KOPT-K1 (cell line): ENCODE results near the gene SYCN.

ENCODE experiments used
- H3K27ac ChIP-seq: fragments of 200-600 bp; sonication (generic); 2 replicates; pipeline ENCODE4 v1.5.1; 2016; ENCODE audit warnings: antibody characterized with exemption, mild to moderate bottlenecking, low read depth, low read length; ENCODE audit not compliant: poor library complexity, severe bottlenecking
- H3K36me3 ChIP-seq: fragments of 200-600 bp; sonication (generic); 2 replicates; pipeline ENCODE4 v1.5.1; 2017; ENCODE audit warnings: antibody characterized with exemption, mild to moderate bottlenecking, low read length, moderate library complexity; ENCODE audit not compliant: insufficient read depth
- H3K9me3 ChIP-seq: fragments of 200-600 bp; sonication (generic); 2 replicates; pipeline ENCODE4 v1.5.1; 2017; ENCODE audit warnings: antibody characterized with exemption, low read length, mild to moderate bottlenecking; ENCODE audit not compliant: insufficient read depth, poor library complexity, severe bottlenecking

The SYCN gene

DNA sequence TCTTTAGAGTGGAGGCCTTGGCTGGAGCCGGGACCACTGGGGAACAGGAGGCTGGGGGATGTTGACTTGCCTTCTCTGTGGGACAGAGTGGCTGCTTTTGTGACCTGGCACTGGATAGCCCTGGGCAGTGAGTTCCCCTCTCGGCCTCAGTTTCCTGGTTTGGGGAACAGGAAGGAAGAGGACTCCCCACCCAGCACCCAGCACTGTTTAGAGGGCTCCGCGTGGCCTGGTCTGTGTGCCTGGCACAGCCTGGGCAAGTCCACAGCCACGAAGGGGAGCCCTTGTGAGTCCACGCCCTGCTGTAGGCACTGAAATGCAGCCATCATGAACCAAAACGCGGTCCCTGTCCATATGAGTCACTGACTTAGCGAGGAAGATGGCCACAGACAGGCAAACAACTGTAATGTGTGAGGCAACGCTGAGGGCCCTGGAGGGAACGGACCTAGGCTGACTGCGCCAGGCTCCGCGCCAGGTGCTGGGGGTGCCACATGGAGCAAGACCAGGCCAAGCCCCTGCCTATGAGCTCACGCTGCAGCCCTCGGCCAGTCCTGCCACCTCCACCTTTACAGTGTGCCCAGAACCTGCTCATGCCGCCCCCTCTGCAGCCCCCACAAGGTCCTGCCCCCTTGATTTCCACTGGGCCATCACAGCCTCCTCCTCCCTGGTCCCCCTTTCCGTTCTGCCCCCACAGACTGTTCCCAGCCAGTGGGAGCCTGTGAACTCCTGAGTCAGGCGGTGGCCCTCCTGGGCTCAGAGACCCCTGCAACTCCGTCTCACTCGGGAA is 43.0 kb downstream of the SYCN start:
- H3K36me3 ChIP-seq, result no peaks in the 10 kb centered on the region
- H3K9me3 ChIP-seq, result no peaks in the 10 kb centered on the region
- H3K27ac ChIP-seq, result no peak overlapping the region

DNA sequence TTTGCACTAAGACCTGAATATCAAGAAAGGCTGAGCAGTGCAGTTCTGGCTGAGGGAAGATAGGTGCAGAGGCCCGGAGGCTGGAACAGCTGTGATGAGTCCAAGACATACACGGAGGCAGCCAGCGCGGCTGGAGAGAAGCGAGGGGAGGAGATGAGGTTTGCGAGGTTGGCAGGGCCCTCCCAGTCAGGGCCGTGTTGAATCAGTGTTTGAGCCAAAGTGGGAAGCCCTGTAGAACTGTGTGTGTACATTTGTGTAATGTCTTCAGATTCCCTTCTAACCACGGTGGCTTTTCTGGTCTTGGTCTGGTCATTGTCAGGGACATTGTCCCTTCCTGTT is 43.6 kb downstream of the SYCN start:
- Histone ChIP-seq H3K36me3 (no peaks in the 10 kb centered on the region), H3K27ac (no peak overlapping the region), H3K9me3 (no peaks in the 10 kb centered on the region)

DNA sequence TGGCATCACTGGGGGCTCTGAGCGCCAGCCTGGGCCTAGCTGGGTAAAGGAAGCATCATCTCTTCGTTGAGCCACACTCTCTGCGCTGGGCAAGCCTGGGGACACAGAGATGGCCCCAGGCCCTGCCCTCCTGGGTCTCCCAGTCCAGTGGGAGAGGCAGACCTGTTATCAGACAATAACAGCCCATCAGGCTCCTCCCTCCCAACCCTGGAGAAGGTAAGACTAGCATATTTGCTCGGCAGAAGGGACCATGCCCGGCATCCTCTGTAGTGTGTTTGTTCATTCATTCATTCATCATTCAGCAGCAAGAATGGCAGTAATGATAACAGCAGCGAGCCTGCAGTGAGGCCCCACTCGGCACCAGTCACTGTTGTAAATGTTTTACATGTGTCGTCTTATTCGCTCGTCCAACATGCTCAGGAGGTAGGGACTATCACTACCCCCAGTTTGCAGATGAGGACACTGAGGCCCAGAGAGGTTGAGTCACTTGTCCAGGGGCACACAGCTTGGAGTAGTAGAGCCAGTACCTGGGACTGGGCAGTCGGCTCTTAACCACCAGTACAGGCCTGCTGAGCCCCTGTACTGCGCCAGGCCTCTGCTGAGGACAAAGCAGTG is 45.3 kb downstream of the SYCN start:
- Histone ChIP-seq H3K36me3 (no peaks in the 10 kb centered on the region), H3K9me3 (no peaks in the 10 kb centered on the region), H3K27ac (no peak overlapping the region)

DNA sequence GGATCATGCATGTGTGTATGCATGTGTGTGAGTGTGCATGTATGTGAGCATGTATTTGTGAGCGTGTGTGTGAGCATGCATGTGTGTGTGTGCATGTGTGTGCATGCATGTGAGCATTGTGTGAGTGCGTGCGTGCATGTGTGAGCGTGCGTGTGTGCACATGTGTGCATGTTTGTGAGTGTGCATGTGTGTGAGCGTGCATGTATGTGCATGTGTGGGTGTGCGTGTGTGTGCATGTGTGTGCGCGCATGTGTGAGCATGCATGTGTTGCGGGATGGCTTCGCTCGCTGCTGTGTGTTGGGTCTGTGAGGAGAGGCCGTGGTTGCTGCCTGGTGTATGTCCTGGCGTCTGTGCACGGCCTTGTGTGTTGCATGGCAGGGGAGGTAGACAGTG is 46.1 kb downstream of the SYCN start:
- no peak overlapping the region for H3K27ac ChIP-seq
- H3K36me3 ChIP-seq, result no peaks in the 10 kb centered on the region
- H3K9me3 ChIP-seq, result no peaks in the 10 kb centered on the region

DNA sequence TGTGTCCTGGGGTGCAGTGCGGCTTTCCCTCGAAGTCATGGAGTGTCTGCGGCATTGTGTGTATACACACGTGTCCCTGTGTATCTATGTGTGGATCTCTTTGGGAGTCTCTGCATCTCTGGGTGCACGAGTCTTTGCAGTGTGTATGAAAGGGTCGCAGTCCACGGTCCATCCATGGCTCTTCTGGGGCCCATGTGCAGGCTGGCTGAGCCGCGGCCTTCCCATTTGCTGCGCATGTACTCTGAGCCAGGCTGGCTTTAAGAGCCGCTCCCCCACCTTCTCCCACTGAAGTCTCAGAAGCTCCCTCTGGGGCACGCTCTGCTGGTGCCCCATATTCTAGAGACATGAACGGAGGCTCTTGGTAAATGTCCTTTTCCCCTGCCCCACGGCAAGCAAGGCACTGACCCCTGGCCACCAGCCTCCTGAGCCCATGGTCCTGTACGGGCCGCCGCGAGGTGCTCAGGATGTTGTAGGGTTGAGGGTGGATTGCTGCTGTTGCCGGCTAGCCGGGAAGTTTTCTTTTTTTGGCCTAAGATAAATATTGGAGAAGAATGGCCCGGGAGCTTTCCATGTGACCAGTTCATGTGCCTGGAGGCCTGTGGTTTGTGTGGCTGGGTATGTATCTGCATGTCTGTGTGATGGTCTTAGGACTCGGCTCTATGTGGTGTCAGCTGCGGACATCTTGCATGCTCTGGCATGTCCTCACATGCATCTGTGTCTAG is 46.6 kb downstream of the SYCN start:
- H3K36me3 ChIP-seq, result no peaks in the 10 kb centered on the region
- H3K27ac ChIP-seq, result no peak overlapping the region
- H3K9me3 ChIP-seq, result no peaks in the 10 kb centered on the region

DNA sequence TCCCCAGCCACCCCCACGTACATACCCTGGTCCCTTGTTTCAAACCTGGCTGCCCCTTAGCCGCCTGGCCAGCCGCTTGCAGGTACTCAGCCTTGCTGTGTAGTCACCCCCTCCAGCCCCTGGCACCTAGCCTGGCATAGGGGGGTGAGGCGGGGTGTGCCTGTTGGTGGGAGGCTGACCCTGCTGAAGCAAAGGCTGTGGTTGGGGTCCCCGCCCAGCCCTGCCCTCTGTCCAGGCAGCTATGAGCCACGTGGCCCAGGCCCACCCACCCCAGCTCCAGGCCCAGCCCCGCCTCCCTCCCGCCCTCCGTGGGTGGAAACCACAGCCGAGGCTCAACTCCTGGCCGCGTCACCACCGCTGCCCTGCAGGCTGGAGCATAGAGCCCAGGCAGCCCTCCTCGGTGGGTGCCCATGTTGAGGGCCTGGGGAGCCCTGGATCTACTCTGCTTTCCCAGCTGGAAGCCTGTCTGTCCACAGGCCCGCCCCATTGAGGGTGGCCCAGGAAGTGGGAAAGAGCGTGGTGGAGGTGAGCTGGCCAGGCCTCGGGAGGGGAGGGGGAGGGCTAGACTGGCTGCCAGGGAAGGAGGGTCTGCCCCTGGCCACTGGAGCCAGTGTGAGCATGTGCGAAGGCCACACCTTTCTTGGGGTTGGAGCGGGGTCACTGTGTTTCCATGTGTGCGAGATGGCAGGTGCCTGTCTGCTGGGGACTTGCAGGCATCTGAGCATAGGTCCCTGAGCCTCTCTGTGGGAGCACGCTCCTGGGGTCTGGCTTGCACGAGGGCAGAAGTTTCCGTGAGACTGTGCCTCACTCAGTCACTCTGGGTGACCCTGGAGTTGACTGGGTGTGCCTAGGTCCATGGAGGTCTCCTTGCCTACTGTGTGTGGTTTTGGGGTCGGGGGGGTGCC is 47.5 kb downstream of the SYCN start:
- Histone ChIP-seq H3K27ac (no peak overlapping the region), H3K36me3 (no peaks in the 10 kb centered on the region), H3K9me3 (no peaks in the 10 kb centered on the region)

DNA sequence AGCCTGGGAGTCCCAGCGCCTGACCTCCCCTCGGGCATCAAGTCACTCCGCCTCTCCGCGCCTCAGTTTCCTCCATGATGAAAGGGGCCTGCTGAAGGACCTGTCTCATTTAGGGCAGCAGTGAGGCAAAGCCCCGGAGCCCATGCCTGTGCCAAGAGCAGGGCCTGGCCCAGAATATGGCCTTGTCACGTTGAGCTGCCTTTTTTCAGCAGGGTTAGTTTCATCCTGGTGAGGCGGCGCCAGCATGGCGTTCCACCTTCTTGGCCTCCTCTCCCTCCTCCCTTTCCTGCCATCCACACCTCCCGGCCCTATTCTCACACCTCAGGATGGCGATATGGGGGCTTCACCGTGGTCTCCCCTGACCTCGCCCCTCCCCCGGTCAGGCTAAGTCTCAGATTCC is 48.3 kb downstream of the SYCN start:
- Histone ChIP-seq H3K27ac (no peak overlapping the region), H3K36me3 (no peaks in the 10 kb centered on the region), H3K9me3 (no peaks in the 10 kb centered on the region)

DNA sequence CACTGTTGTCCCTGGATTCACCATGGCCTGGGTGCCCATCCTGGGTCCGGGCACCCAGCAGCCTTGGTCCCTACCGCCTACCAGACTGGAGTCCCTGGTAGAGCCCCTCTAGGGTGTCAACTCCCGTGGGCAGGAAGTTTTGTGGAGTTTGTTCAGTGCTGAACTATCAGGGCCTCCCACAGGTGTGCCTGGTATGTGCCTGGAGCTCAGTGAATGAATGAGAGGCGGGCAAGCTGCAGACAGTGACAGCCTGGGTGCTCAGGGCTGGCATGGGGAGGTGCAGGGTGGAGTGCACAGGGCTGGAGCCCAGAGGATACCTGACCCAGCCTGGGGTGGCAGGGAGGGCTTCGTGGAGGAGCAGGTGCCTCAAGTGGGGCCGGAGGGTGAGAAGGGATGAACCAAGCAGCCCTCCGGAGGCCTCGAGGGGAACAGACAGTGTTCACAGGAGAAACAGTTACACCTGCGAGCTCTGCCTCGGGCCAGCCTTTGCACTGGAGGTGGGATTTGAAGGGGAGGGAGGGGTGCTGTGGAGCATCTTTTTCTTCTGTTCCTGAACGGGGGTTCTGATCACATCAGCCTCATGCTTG is 48.9 kb downstream of the SYCN start:
- Histone ChIP-seq H3K9me3 (no peaks in the 10 kb centered on the region), H3K36me3 (no peaks in the 10 kb centered on the region), H3K27ac (peak overlapping the region; percentile 13)

DNA sequence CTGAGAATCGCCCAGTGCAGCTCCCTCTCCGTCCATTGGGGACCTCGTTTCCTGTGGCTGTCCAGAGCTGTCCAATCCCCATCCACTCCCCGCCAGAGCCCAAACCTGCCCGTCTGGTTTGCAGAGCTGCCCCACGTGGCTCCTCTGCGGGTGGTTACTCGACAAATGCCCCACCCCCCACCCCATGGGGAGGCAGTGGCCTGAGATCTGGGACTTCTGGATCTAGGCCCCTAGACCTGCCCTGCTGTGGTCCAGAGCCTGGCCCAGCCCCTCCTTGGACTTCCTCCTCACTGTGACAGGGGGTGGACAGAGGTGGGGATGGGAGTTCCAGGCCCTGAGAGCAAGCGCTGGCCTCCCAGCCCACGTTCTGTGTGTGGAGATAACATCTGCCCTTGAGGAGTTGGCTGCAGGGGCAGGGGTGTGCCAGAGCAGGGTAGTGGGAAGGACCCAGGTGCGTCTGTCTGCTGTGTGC is 49.4 kb downstream of the SYCN start:
- no peaks in the 10 kb centered on the region for H3K36me3 ChIP-seq
- peak overlapping the region; percentile 13 for H3K27ac ChIP-seq
- H3K9me3 ChIP-seq, result no peaks in the 10 kb centered on the region

DNA sequence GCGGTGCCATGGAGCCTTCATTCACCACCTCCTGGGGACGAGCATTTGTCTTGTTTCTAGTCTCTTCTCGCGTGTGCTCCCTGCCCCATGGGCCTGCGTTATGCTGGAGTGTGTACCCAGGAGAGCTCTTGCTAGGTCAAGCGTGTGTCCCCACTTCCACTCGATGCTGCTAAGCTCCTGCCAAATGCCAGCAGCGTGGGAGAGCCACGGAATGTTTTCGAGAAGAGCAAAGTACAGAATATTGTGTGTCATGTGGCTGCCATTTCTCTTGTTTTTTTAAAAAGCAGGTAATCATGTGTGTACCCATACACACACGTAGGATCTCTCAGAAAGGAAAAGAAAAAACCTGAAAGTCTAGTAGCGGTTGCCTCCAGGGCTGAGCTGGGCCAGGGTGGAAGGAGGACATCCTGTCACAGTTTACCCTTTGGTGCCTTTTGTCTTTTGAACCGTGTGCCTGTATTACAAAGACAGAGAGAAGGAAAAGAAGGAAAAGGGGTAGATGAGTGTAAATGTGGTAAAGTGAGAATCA is 49.9 kb downstream of the SYCN start:
- peaks cover under 1% of the 10 kb centered on the region for H3K9me3 ChIP-seq
- H3K27ac ChIP-seq, result no peak overlapping the region
- H3K36me3 ChIP-seq, result peaks cover 2% of the 10 kb centered on the region; the same call in 1 of the 2 replicates
